ENCODE measurements around the gene ACSBG1.

Gene ACSBG1, protein sequence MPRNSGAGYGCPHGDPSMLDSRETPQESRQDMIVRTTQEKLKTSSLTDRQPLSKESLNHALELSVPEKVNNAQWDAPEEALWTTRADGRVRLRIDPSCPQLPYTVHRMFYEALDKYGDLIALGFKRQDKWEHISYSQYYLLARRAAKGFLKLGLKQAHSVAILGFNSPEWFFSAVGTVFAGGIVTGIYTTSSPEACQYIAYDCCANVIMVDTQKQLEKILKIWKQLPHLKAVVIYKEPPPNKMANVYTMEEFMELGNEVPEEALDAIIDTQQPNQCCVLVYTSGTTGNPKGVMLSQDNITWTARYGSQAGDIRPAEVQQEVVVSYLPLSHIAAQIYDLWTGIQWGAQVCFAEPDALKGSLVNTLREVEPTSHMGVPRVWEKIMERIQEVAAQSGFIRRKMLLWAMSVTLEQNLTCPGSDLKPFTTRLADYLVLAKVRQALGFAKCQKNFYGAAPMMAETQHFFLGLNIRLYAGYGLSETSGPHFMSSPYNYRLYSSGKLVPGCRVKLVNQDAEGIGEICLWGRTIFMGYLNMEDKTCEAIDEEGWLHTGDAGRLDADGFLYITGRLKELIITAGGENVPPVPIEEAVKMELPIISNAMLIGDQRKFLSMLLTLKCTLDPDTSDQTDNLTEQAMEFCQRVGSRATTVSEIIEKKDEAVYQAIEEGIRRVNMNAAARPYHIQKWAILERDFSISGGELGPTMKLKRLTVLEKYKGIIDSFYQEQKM

DNA sequence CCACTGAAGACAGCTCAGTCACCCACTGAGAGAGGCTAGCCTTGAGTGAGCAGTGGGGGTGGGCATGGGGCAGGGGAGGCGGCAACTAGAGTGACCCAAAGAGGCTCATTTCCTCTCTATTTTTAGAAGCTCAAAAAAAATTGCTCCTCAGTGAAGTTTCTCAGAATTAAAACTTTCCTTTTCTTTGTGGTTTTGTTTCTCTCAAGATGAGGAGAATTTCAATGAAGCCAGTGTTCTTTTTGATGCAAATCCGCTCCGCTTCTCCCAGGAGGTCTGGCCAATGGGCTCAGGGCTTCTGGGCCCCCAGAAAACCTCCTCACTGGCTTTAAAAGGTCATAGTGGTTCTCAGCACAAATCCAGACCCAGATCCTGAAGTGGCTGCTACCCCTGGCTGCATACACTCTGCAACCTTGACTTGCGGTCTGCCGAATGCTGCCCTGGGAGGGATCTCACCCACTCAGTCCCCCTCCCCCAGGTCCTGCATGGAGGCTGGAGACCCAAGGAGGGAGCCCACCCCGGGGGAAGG is at the start of gene ACSBG1:
Gene ACSBG1, minus strand, starts transcription at position 51 of the 526 bp plus-strand sequence. CDS start 64 bp downstream, outside the sequence.
- peak; percentile 17 for DNase-seq (ENCODE audit: low spot score)

- DNase-seq (ENCODE audit: low spot score): no peak
These were observed 48.0 kb upstream of the ACSBG1 start for GRCh38 chr15:78282324-78282723.

DNA sequence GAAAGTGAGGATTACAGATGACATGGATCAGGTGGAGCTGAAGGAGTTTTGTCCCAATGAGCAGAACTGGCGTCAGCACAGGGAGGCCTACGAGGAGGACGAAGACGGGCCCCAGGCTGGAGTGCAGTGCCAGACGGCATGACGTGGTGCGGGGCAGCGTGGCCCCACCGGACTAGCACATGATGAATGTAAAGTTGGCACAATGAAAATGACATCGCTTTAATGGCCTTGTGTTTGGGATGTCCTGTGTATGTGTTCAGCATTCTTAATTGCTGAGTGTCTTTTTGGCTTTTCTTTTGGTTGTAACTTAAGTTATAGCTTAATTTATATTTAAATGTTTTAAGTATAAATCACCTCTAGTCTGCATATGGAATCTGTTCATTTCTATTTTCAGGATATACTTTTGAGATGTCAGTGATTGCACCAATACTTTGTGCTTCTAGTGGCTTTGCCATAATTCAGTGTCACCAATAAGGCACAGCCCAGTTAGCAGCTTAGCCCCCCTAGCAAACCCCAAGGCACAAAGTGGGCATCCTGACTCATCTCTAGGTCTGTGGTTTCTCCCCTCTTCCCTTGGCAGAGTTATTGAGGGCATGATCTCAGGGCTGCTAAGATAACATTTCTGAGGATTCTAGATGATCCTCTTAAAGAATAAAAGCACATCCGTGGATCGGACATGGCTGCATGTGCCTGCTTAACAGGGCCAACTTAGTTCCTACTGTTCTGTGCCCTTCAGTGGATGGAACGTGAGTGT is 46.1 kb upstream of the ACSBG1 start:
- DNase-seq (ENCODE audit: low spot score): no peak

GRCh38 chr15:78276064-78276943 is 41.9 kb upstream of the ACSBG1 start:
- DNase-seq (ENCODE audit: low spot score): no peak

DNA sequence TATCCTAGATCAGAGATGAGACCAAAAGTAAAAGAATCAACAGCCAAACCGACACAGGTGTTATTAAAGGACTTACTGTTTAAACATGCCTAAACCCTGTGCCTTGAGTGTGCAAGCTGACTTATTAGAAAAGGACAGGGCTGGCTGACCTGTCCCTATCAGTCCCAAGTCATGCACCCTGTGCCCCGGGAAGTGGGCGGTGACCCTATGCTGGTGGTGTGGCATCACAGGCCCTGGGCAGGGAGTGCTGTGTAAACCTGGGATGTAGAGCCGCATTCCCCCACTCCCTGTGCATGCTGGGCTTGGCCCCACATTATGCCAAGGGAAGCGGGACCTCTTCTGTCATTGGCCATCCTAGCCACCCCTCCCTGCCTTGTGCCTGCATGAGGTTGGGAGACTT is 40.6 kb upstream of the ACSBG1 start:
- no peak for DNase-seq (ENCODE audit: low spot score)

DNA sequence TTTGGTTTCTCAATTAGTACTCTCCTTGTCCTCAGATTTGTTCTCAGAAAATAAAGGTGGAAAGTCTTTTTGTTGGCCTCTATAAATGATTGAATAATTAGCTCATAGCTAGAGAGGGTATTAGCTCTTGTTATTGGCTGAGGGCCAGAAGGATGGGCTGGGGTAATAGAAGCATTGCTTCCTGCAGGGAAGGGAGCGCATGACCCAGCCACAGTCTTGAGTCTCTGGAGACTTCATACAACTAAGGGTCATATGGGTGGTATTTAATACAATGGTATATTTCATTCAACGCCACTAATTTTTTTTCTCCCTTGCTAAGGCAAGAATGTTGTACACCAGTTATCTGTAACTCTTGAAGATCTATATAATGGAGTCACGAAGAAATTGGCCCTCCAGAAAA is 38.4 kb upstream of the ACSBG1 start:
- no peak for DNase-seq (ENCODE audit: low spot score)

- no peak for DNase-seq (ENCODE audit: low spot score)
These were observed 38.0 kb upstream of the ACSBG1 start for GRCh38 chr15:78272316-78272715.

DNA sequence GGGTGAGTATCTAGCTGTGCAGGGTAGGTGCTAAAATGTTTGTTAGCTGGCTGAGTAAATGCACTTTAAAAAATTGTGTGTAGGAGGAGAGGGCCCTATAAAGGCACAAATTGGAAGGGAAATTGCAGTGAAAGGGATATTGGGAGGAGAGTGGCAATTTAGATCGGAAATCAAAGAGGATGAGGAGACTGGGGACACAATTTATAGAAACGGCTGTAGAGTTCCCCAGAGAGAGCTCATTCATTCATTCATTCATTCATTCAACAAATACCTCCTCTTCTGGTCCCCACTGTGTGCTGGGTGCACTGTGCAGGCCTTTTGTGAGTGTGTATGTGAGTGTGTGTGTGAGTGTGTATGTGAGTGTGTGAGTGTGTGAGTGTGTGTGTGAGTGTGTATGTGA is 32.4 kb upstream of the ACSBG1 start:
- DNase-seq (ENCODE audit: low spot score): no peak

GRCh38 chr15:78266229-78266628 is 31.9 kb upstream of the ACSBG1 start:
- no peak for DNase-seq (ENCODE audit: low spot score)

DNA sequence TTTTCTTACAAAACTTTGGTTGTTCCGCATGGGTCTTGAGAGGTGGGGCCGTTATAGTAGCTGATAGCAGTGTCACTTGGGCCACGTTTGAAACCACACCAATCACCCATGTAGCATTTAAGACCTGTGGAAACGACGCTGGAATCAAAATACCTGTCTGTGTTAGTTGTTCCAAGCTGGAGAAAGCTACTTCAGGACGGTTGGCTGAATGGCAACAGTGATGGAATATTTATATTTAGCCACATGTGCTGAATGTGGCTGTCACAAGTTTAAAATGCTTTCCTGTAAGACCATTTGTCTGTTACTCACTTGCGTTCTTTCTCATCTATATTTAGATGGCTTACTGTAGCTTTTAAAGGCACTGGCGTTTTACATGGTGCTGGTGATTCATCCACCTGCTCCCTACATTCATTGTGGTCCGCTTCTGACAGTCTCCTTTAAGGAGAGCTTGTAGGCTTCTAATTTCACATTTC is 31.4 kb upstream of the ACSBG1 start:
- peak; percentile 50 for DNase-seq (ENCODE audit: low spot score)

DNA sequence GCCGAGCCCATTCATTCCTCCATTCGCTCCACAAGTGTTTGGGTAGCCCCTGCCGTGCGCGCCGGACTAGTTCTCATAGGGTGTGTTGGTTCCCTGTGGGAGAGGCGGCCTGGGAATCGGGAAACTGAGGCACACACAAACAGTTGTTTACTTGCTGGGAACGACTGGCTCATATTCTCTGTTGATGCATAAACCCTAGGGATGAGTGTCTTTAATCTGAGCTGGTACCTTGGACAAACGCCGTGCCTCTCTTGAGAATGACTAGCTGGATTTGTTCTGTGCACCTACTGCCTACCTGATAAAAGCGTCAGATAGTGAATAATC is 30.7 kb upstream of the ACSBG1 start:
- DNase-seq (ENCODE audit: low spot score): no peak

DNA sequence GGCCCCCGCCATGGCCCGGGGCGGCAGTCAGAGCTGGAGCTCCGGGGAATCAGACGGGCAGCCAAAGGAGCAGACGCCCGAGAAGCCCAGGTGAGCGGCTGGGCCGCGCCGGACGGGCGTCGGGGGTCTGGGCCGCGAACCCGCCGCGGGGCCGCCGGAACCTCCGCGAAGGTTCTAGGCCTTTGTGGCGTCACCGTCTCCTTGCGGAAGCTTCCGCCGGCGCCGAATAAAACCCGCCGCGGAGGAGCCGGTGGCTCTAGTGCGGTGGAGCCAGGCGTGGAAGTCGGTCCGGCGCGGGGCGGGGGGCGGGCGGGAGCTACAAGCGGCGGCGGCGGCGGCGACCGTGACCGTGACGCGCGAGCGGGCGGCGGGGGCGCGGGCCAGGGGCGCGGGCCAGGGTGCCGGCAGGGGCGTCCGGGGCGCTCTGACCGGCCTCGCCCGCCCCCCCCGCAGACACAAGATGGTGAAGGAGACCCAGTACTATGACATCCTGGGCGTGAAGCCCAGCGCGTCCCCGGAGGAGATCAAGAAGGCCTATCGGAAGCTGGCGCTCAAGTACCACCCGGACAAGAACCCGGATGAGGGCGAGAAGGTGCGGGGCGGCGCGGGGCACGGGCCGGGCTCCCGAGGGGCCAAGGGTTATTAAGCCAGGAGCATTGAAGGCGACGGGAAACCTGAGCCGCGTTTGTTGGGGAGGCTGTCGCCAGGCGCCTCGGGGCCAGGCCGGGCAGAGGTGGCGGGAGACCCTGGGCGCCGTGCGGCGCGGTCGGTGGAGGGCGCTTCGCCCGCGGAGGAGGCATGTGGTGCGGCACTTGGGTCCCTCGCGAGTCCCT is 30.2 kb upstream of the ACSBG1 start, which contains the start of gene DNAJA4:
Gene DNAJA4, plus strand, starts transcription at position 259 of the 833 bp plus-strand sequence. Its CDS starts 202 bp downstream, at position 461.
- peak; percentile 50 for DNase-seq (ENCODE audit: low spot score)

DNA sequence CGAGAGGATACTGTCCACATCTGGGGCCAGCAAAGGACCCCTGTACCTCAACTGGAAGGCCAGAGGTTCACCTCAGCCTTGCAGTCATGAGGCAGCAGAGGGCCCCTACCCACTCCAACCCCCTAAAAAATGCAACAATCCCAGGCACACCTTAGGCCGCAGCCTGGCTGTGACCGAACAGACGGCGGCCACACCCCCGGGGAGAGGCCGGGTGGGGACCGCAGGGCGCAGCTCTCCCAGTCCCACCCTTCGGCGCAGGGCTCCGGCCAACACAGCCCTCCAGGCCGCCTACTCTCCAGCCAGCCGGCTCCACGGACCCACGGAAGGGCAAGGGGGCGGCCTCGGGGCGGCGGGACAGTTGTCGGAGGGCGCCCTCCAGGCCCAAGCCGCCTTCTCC is 29.5 kb upstream of the ACSBG1 start:
- no peak for DNase-seq (ENCODE audit: low spot score)

DNA sequence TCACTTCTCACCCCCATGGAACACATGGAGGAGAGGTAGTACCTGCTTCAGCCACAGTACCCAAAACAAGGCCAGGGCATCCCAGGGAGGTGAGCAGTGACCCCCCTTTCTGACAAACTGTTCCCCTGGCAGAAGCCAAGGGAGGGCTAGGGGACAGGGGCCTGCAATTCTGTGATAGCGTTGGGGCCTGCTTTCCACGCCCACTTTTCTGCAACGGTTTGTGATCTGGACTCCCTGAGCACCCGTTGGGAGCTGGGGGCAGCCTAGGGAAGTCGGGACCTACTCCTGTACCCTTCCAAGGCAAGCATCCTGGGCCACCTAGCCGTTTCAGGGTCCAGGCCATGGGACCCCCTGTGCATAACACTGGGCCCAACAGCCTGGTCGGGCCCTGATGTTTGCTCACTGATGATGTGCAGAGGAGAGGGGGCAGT is 29.0 kb upstream of the ACSBG1 start:
- no peak for DNase-seq (ENCODE audit: low spot score)

GRCh38 chr15:78261062-78261461 is 26.7 kb upstream of the ACSBG1 start:
- DNase-seq (ENCODE audit: low spot score): no peak

- no peak for DNase-seq (ENCODE audit: low spot score)
These were observed 26.1 kb upstream of the ACSBG1 start for GRCh38 chr15:78260489-78260888.

- DNase-seq (ENCODE audit: low spot score): no peak
These were observed 24.9 kb upstream of the ACSBG1 start for GRCh38 chr15:78259232-78259631.

- no peak for DNase-seq (ENCODE audit: low spot score)
These were observed 23.3 kb upstream of the ACSBG1 start for GRCh38 chr15:78257681-78258080.

GRCh38 chr15:78256044-78256437 is 21.7 kb upstream of the ACSBG1 start:
- DNase-seq (ENCODE audit: low spot score): no peak

GRCh38 chr15:78255421-78256043 is 21.2 kb upstream of the ACSBG1 start:
- DNase-seq (ENCODE audit: low spot score): no peak

Data from cerebellar cortex (tissue), 1 donor.